Fibroblast of pulmonary artery (primary cell): ENCODE data around the gene ERBB4.

Experiments
- DNase-seq: peaks from one replicate; pipeline ENCODE4 v3.0.0-alpha.2; 2010; ENCODE audit warnings: low read depth
- H3K4me3 ChIP-seq: replicated peaks from 2 replicates; pipeline ENCODE4 v1.5.1; 2011; ENCODE audit warnings: low read depth, mild to moderate bottlenecking, control low read depth, low read length, moderate library complexity
- CTCF ChIP-seq: IDR thresholded peaks from 2 replicates; pipeline ENCODE4 v1.5.1; 2011; ENCODE audit warnings: mild to moderate bottlenecking, control low read depth, low read length, inconsistent platforms; ENCODE audit errors: missing control alignments

ERBB4 gene

GRCh38 chr2:212547716-212548454 lies 9.3 kb upstream of the ERBB4 start:
- DNase-seq, result no peak
- TF ChIP-seq CTCF, result no peak
- H3K4me3 ChIP-seq, result no peak overlapping the region

GRCh38 chr2:212546669-212547068 lies 8.1 kb upstream of the ERBB4 start:
- H3K4me3 ChIP-seq, result no peak overlapping the region
- no peak for DNase-seq
- no peak for TF ChIP-seq CTCF

DNA sequence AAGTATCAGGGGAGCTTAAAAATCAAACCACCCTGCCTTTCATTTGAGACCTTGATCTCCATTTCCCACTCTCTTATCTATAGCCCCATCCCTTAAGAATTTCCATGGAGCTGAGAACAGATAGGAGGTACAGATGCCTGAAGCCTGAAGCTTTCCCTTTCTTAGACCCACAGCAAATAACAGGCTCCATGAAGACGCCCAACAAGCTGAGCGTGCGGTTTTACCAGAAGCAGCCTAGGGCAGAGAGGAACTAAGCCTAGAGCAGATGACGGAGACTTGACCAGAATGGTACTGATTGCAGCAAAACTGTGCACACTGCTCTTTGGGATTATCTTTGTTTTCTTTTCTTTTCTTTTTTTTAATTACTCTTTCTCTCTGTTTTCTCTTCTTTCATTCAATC lies 1.7 kb upstream of the ERBB4 start:
- no peak overlapping the region for H3K4me3 ChIP-seq
- no peak for DNase-seq
- no peak for TF ChIP-seq CTCF

GRCh38 chr2:212539072-212539880 lies 674 bp upstream of the ERBB4 start:
- DNase-seq, result peak; percentile 13
- TF ChIP-seq CTCF, result no peak
- H3K4me3 ChIP-seq, result peak overlapping the region; percentile 60

GRCh38 chr2:212537726-212538304 lies 787 bp downstream of the ERBB4 start:
- no peak for TF ChIP-seq CTCF
- DNase-seq, result no peak
- peak overlapping the region; percentile 60 for H3K4me3 ChIP-seq

DNA sequence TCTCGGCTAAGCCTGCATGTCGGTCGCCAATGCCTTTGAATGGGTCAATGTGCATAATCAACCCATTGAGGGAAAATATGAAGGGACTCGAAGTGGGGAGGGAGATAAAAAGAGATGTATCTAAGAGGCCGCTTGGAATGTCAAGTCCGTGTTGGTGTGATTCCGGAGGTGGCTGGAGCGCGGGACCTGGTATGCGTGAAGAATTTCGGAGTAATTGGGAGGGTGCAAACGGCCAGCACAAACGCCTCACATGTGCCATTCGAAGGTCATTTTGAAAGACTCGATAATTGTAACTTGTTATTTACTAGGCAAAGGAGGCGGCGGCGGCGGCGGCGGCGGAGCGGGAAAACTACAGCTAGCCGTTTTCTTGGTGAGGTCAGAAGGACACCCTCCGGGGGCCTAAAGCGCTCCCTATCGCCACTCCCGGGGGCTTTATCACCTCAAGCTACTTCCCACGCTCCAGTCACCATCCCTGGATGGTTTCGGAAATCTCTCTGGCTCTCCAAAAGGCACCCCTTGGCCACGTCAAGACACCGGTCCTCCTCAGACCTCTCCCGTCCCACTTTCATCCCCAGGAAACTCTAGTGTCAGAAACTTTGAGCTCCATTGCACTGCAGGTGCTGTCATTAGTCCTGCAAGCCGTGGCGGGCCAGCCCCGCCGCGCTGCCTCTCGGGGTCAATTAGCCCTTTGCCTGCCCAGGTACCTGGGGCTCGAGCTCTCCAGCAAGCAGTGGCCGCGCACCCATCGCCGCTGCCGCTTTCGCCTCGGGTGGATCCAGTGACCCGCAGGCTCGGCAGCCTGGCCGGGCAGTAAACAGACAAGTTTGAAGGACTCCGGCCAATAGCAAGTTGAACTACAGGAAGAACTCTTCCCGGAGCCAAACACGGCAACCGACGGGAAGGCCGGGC lies 1.5 kb downstream of the ERBB4 start:
- DNase-seq, result peak; percentile 20
- H3K4me3 ChIP-seq, result peak overlapping the region; percentile 60

More for the DNA sequence above, 1.5 kb downstream of the ERBB4 start:
- TF ChIP-seq CTCF, result no peak
